CD4-positive, alpha-beta T cell (primary cell): ENCODE measurements around the gene LIN28B. TPM values are rescaled to one million over a fixed set of nuclear protein-coding genes. Genes with fewer than 3 reads are reported as not detected.
"Not testable (repeated sequence)": the region's sequence is repeated elsewhere in the genome, so short reads cannot be mapped to it uniquely, and the experiment has no call there.

Experiments used
- ATAC-seq: fragments of 200-7000 bp; cut with Tn5 transposase; one replicate; pipeline ENCODE4 v1.10.0; 2022; ENCODE audit warnings: mild to moderate bottlenecking; ENCODE audit not compliant: poor library complexity
- CTCF ChIA-PET: fragments of 350-600 bp; sonication (Branson Sonifier 250); formaldehyde crosslinking; loops from one replicate; lab custom pipeline; 2021; ENCODE audit warnings: antibody characterized with exemption, inconsistent platforms; lab: Charles Lee
- POLR2A ChIA-PET: fragments of 350-600 bp; sonication (Branson Sonifier 250); formaldehyde crosslinking; loops from one replicate; lab custom pipeline; 2021; ENCODE audit warnings: antibody characterized with exemption, inconsistent platforms; lab: Charles Lee
- DNase-seq, 14 experiments: peaks; one replicate each; pipeline ENCODE4 v3.0.0-alpha.2; 2013 to 2020; ENCODE audit warnings: mixed read lengths in 2 of 14
- H3K27ac ChIP-seq, 2 donors: one replicate each; pipeline versions ENCODE4 v1.5.1 to v1.7.0; 2013; ENCODE audit warnings: low read length in 2 of 2, low read depth in 1 of 2, mild to moderate bottlenecking in 1 of 2
- H3K27me3 ChIP-seq, 2 experiments: 1 replicate in 1 of 2; 2 replicates in 1 of 2; pipeline versions ENCODE4 v1.6.1 to v1.7.0; 2013; ENCODE audit warnings: low read length in 2 of 2, control low read depth in 1 of 2, mild to moderate bottlenecking in 1 of 2, moderate library complexity in 1 of 2; ENCODE audit not compliant: insufficient read depth in 2 of 2, control insufficient read depth in 1 of 2
- H3K36me3 ChIP-seq: one replicate; pipeline ENCODE4 v1.6.1; 2013; ENCODE audit warnings: low read length, control low read depth; ENCODE audit not compliant: insufficient read depth
- H3K4me1 ChIP-seq: one replicate; pipeline ENCODE4 v1.6.1; 2013; ENCODE audit warnings: low read length, control low read depth; ENCODE audit not compliant: insufficient read depth
- H3K4me3 ChIP-seq: one replicate; pipeline ENCODE4 v1.5.1; 2013; ENCODE audit warnings: mild to moderate bottlenecking, low read length, moderate library complexity
- H3K9me3 ChIP-seq, 2 experiments: 1 replicate in 1 of 2; 2 replicates in 1 of 2; pipeline versions ENCODE4 v1.6.1 to v1.7.0; 2013; ENCODE audit warnings: low read length in 2 of 2, mild to moderate bottlenecking in 2 of 2, control low read depth in 1 of 2, moderate library complexity in 1 of 2; ENCODE audit not compliant: control insufficient read depth in 1 of 2, insufficient read depth in 1 of 2
- H3K27ac Mint-ChIP-seq: one replicate; pipeline ENCODE4 v1.8.0; 2020; ENCODE audit warnings: mixed read lengths
- H3K27me3 Mint-ChIP-seq: one replicate; pipeline ENCODE4 v1.8.0; 2021; ENCODE audit warnings: mixed read lengths
- H3K36me3 Mint-ChIP-seq: one replicate; pipeline ENCODE4 v1.8.0; 2021; ENCODE audit warnings: low read depth, mixed read lengths
- H3K4me1 Mint-ChIP-seq: one replicate; pipeline ENCODE4 v1.8.0; 2021; ENCODE audit warnings: low read depth, mixed read lengths
- H3K4me3 Mint-ChIP-seq: one replicate; pipeline ENCODE4 v1.8.0; 2020; ENCODE audit warnings: mild to moderate bottlenecking, mixed read lengths
- H3K9me3 Mint-ChIP-seq: one replicate; pipeline ENCODE4 v1.8.0; 2020; ENCODE audit warnings: mixed read lengths
- intact Hi-C, 2 experiments: fragments of 100-400 bp; cut with DNase I in 1 of 2; cut with micrococcal nuclease in 1 of 2; formaldehyde crosslinking; loops; one replicate each; pipeline versions ENCODE4 v1.15.1 to v1.9.0; 2023 to 2025; cut with DNase I, micrococcal nuclease
- total RNA-seq, 174 experiments: library from RNA in 2 of 174; stranded (reverse) in 2 of 174; gene quantifications; one replicate each; pipeline ENCODE4 v1.2.3 and lab custom pipeline; 2021 to 2026
- TF ChIP-seq, protein P1 (sequence below): fragments of 200-600 bp; IDR thresholded peaks from one replicate; pipeline ENCODE4 v1.8.0; 2022; ENCODE audit warnings: antibody characterized with exemption, mild to moderate bottlenecking

The LIN28B gene
- total RNA-seq, 2 experiments from 2014 or later, result not detected

DNA sequence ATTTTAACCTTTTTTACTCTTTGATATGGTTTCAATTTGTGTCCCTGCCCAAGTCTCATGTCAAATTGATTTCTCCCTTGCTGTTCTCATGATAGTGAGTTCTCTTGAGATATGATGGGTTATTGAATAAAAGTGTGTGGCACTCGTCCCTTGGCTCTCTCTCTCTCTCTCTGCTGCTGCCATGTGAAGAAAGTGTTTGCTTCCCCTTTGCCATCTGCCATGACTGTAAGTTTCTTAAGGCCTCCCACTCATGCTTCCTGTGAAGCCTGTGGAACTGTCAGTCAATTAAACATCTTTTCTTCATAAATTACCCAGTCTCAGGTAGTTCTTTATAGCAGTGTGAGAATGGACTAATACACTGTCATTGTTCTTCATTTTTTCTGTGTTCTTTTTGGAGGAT, 48.5 kb downstream of the LIN28B start:
- H3K4me3 ChIP-seq, result no peak overlapping the region
- H3K27ac Mint-ChIP-seq, result no peak overlapping the region
- H3K4me3 Mint-ChIP-seq, result no peak overlapping the region
- no peaks in the 10 kb centered on the region for H3K36me3 ChIP-seq
- no peak for DNase-seq
- H3K9me3 ChIP-seq, result no peaks in the 10 kb centered on the region
- TF ChIP-seq, protein P1, sequence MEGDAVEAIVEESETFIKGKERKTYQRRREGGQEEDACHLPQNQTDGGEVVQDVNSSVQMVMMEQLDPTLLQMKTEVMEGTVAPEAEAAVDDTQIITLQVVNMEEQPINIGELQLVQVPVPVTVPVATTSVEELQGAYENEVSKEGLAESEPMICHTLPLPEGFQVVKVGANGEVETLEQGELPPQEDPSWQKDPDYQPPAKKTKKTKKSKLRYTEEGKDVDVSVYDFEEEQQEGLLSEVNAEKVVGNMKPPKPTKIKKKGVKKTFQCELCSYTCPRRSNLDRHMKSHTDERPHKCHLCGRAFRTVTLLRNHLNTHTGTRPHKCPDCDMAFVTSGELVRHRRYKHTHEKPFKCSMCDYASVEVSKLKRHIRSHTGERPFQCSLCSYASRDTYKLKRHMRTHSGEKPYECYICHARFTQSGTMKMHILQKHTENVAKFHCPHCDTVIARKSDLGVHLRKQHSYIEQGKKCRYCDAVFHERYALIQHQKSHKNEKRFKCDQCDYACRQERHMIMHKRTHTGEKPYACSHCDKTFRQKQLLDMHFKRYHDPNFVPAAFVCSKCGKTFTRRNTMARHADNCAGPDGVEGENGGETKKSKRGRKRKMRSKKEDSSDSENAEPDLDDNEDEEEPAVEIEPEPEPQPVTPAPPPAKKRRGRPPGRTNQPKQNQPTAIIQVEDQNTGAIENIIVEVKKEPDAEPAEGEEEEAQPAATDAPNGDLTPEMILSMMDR, result no peak
- no peaks in the 10 kb centered on the region for H3K36me3 Mint-ChIP-seq
- H3K4me1 Mint-ChIP-seq, result no peaks in the 10 kb centered on the region
- H3K27me3 ChIP-seq, result peaks cover 0 to 6% of the 10 kb centered on the region in 2 experiments
- ChIA-PET CTCF (no interaction called here), POLR2A (no interaction called here)
- intact Hi-C loops, result no loop called here
- H3K9me3 Mint-ChIP-seq, result no peaks in the 10 kb centered on the region
- no peaks in the 10 kb centered on the region for H3K4me1 ChIP-seq
- no peak for ATAC-seq
- H3K27me3 Mint-ChIP-seq, result peaks cover 14% of the 10 kb centered on the region
- H3K27ac ChIP-seq, result no peak overlapping the region

DNA sequence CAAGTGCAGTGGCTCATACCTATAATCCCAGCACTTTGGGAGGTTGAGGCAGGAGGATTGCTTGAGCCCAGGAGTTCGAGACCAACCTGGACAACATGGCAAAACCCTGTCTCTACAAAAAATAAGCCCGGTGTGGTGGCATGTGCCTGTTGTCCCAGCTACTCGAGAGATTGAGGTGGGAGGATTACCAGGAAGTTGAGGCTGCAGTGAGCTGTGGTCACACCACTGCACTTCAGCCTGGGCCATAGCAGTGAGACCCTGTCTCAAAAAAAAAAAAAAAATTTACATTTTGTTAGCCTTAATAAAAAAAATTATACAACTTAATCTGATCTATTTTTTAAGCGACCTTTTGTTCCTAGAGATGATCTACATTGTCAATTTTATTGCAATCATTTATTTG, 56.6 kb downstream of the LIN28B start:
- H3K9me3 ChIP-seq, H3K27ac ChIP-seq, intact Hi-C loops, CTCF ChIA-PET, H3K4me1 Mint-ChIP-seq, ATAC-seq, H3K4me3 ChIP-seq, H3K36me3 ChIP-seq, H3K9me3 Mint-ChIP-seq, H3K27me3 ChIP-seq, POLR2A ChIA-PET, H3K4me1 ChIP-seq, H3K36me3 Mint-ChIP-seq, H3K4me3 Mint-ChIP-seq, DNase-seq, H3K27ac Mint-ChIP-seq: not testable (repeated sequence)
- peaks cover 18% of the 10 kb centered on the region for H3K27me3 Mint-ChIP-seq

DNA sequence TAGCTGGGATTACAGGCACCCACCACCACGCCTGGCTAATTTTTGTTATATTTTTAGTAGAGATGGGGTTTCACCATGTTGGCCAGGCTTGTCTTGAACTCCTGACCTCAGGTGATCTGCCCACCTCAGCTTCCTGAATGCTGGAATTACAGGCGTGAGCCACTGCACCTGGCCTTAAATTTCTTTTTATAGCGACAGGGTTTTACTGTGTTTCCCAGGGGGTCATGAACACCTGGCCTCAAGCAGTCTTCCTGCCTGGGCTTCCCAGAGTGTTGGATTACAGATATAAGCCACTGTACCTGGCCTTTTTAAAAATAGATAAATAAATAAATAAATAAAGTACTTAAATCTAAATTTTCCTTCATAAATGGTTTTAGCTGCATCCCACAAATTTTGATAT, 57.5 kb downstream of the LIN28B start:
- H3K9me3 ChIP-seq, result no peaks in the 10 kb centered on the region
- Mint-ChIP-seq H3K36me3 (no peaks in the 10 kb centered on the region), H3K27ac (no peak overlapping the region), H3K9me3 (no peaks in the 10 kb centered on the region), H3K27me3 (peaks cover 22% of the 10 kb centered on the region), H3K4me3 (no peak overlapping the region), H3K4me1 (no peaks in the 10 kb centered on the region)
- intact Hi-C loops, result no loop called here
- no peak overlapping the region for H3K4me3 ChIP-seq
- H3K27me3 ChIP-seq, result no peaks in the 10 kb centered on the region
- CTCF ChIA-PET, result no interaction called here
- no peak for DNase-seq
- no peak overlapping the region for H3K27ac ChIP-seq
- TF ChIP-seq, protein P1, result no peak
- H3K36me3 ChIP-seq, result no peaks in the 10 kb centered on the region
- POLR2A ChIA-PET, result no interaction called here
- no peaks in the 10 kb centered on the region for H3K4me1 ChIP-seq
- no peak for ATAC-seq

DNA sequence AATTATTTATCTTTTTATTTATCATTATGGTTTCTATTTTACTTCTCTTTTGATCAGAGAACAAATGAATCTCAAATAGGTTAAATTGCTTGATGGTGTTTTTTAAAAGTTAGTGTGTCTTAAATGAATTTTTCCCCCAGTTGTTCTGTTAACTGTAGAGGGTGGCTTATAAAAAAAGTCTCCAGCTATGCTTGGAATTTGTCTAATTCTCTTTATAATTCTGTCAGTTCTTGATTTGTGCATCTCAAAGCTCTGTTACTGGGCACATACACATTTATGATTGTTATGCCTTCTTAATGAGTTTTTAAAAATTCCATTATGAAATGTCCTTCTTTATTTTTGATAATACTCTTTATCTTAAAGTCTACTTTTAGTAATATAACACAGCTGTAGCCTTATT, 58.0 kb downstream of the LIN28B start:
- intact Hi-C loops, result no loop called here
- CTCF ChIA-PET, result no interaction called here
- H3K27me3 ChIP-seq, result no peaks in the 10 kb centered on the region
- peaks cover 20% of the 10 kb centered on the region for H3K27me3 Mint-ChIP-seq
- no peaks in the 10 kb centered on the region for H3K4me1 Mint-ChIP-seq
- POLR2A ChIA-PET, result no interaction called here
- TF ChIP-seq, protein P1, result no peak
- no peak overlapping the region for H3K4me3 Mint-ChIP-seq
- H3K36me3 Mint-ChIP-seq, result no peaks in the 10 kb centered on the region
- DNase-seq (no peak), ATAC-seq (no peak)
- H3K27ac ChIP-seq, result no peak overlapping the region
- no peaks in the 10 kb centered on the region for H3K4me1 ChIP-seq
- no peaks in the 10 kb centered on the region for H3K36me3 ChIP-seq
- H3K27ac Mint-ChIP-seq, result no peak overlapping the region
- H3K9me3 Mint-ChIP-seq, result no peaks in the 10 kb centered on the region
- H3K4me3 ChIP-seq, result no peak overlapping the region
- no peaks in the 10 kb centered on the region for H3K9me3 ChIP-seq
